Measurements from ENCODE around the gene CMSS1.

DNA sequence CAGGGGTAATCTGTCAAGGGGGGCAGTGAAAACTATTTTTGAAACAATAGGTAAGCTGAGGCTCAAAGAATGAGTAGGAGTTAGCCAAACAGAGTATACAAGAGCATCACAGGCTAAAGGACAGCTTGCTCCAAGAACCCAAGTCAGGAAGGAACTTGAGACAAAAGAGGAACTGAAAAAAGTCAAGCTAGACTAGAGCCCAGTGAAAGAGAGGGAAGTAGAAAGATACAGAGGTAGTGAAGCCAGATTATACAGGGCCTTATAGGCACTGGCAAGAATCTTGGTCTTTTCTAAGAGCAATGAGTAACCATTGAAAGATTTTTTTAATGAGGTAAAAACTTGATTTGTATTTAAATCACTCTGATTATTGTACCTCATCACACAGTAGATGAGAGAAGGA lies 226.7 kb downstream of the CMSS1 start:
- TF ChIP-seq ZNF274 (IDR thresholded peaks at IDR 0.05; ENCODE audit: low read depth, low read length), result no peak
- no peak for TF ChIP-seq SUZ12 (IDR thresholded peaks at IDR 0.05; ENCODE audit: extremely low read depth, insufficient read depth, insufficient read length)
